HepG2 (cell line): ENCODE results near the gene SGMS1. TPM values are rescaled to one million over a fixed set of nuclear protein-coding genes. Genes with fewer than 3 reads are reported as not detected.
A peak's percentile ranks its signal among the peaks of the same experiment; 100 is the strongest.

ENCODE experiments used
- FOSL1 ChIP-seq: sonication (generic); formaldehyde crosslinking; IDR thresholded peaks from 2 replicates; pipeline ENCODE4 v1.9.0; 2021; ENCODE audit warnings: missing genetic modification reagents, borderline replicate concordance
- FOXA3 ChIP-seq: IDR thresholded peaks from 2 replicates; pipeline ENCODE4 v1.6.1; 2016; ENCODE audit warnings: missing genetic modification reagents, missing compliant biosample characterization
- FOXP4 ChIP-seq: sonication (generic); formaldehyde crosslinking; IDR thresholded peaks from 2 replicates; pipeline ENCODE4 v1.4.0; 2020; ENCODE audit warnings: missing genetic modification reagents
- HNF1A ChIP-seq, 2 experiments: sonication (generic) in 1 of 2; formaldehyde crosslinking in 1 of 2; IDR thresholded peaks; 2 replicates each; pipeline versions ENCODE4 v1.4.0 to v1.6.1; 2016 to 2020; ENCODE audit warnings: borderline replicate concordance in 1 of 2, low read depth in 1 of 2, mild to moderate bottlenecking in 1 of 2, missing genetic modification reagents in 1 of 2
- KLF16 ChIP-seq, 2 experiments: sonication (generic) in 1 of 2; formaldehyde crosslinking in 1 of 2; IDR thresholded peaks; 2 replicates each; pipeline versions ENCODE4 v1.6.1 to v1.8.0; 2016 to 2023; ENCODE audit warnings: missing genetic modification reagents in 2 of 2, missing compliant biosample characterization in 1 of 2
- NFIB ChIP-seq: sonication (generic); formaldehyde crosslinking; IDR thresholded peaks from 2 replicates; pipeline ENCODE4 v1.9.0; 2021; ENCODE audit warnings: missing genetic modification reagents, mild to moderate bottlenecking, borderline replicate concordance
- NFKB2 ChIP-seq: sonication (generic); formaldehyde crosslinking; IDR thresholded peaks from 2 replicates; pipeline ENCODE4 v1.4.0; 2020; ENCODE audit warnings: missing genetic modification reagents, borderline replicate concordance
- PITX1 ChIP-seq: sonication (generic); formaldehyde crosslinking; IDR thresholded peaks from 2 replicates; pipeline ENCODE4 v1.5.1; 2020; ENCODE audit warnings: mild to moderate bottlenecking, missing genetic modification reagents
- PRDM4 ChIP-seq: sonication (generic); formaldehyde crosslinking; IDR thresholded peaks from 2 replicates; pipeline ENCODE4 v1.9.0; 2021; ENCODE audit warnings: missing genetic modification reagents, borderline replicate concordance
- SATB2 ChIP-seq: sonication (generic); formaldehyde crosslinking; IDR thresholded peaks from 2 replicates; pipeline ENCODE4 v1.5.0; 2020; ENCODE audit warnings: missing genetic modification reagents
- SKIL ChIP-seq: sonication (generic); formaldehyde crosslinking; IDR thresholded peaks from 2 replicates; pipeline ENCODE4 v1.8.0; 2022; ENCODE audit warnings: missing genetic modification reagents, mild to moderate bottlenecking, moderate library complexity, borderline replicate concordance
- SMARCE1 ChIP-seq: fragments of 450-650 bp; IDR thresholded peaks from 2 replicates; pipeline ENCODE4 v1.6.1; 2017; ENCODE audit warnings: borderline replicate concordance
- ZBTB10 ChIP-seq: sonication (generic); formaldehyde crosslinking; IDR thresholded peaks from 2 replicates; pipeline ENCODE4 v1.4.0; 2020; ENCODE audit warnings: missing genetic modification reagents, borderline replicate concordance
- ZNF543 ChIP-seq: sonication (generic); formaldehyde crosslinking; IDR thresholded peaks from 2 replicates; pipeline ENCODE4 v1.4.0; 2020; ENCODE audit warnings: mild to moderate bottlenecking, missing genetic modification reagents
- ZNF550 ChIP-seq: sonication (generic); formaldehyde crosslinking; IDR thresholded peaks from 2 replicates; pipeline ENCODE4 v1.4.0; 2020; ENCODE audit warnings: mild to moderate bottlenecking, missing genetic modification reagents, borderline replicate concordance
- polyA plus RNA-seq, 8 experiments: library from polyadenylated mRNA; depleted of rRNA in 3 of 8; stranded (reverse) in 7 of 8; unstranded in 1 of 8; fragments of >200 nt; fragmentation: Illumina TruSeq in 4 of 8; extraction: Trizol in 4 of 8; gene quantifications; 2 replicates each; pipeline versions ENCODE4 v1.2.1 to v1.2.3, GENCODE V29; 2011 to 2016; ENCODE audit warnings: low read depth in 4 of 8, missing spikeins in 1 of 8, mixed read lengths in 1 of 8; ENCODE audit not compliant: insufficient read depth in 1 of 8
- total RNA-seq, 5 experiments: library from RNA; depleted of rRNA; stranded (reverse); fragments of >200 nt; fragmentation: Illumina TruSeq; extraction: Trizol; gene quantifications; 2 replicates each; pipeline ENCODE4 v1.2.3, GENCODE V29; 2016; ENCODE audit warnings: low read depth in 1 of 5

The SGMS1 gene
- total and polyA plus RNA-seq, 2 of the 13 experiments (the other 11 are each of a cell fraction or from before 2014, with no cell fraction given) = 6.5 to 15.1 TPM

- no peak for TF ChIP-seq ZBTB10 (CRISPR knock-in tag)
- TF ChIP-seq FOSL1 = peak; percentile 36; the same call in 1 of the 2 replicates
- no peak for TF ChIP-seq PRDM4 (CRISPR knock-in tag)
- TF ChIP-seq ZNF543 (CRISPR knock-in tag) = no peak
- TF ChIP-seq NFIB (CRISPR knock-in tag) = no peak
- TF ChIP-seq SATB2 (CRISPR knock-in tag) = peak; percentile 87
- no peak for TF ChIP-seq ZNF550 (CRISPR knock-in tag)
- peak; percentile 79 for TF ChIP-seq FOXP4 (CRISPR knock-in tag)
- TF ChIP-seq KLF16 (CRISPR knock-in tag; IDR thresholded peaks at IDR 0.05) = peak in 1 of 2 experiments; percentile 76; a peak in 1 of 4 replicates
- peak; percentile 96 for TF ChIP-seq FOXA3 (CRISPR knock-in tag)
- TF ChIP-seq PITX1 (CRISPR knock-in tag) = 0 out of 2 replicates have a peak, but pooled peaks have one; percentile 24
- TF ChIP-seq NFKB2 (CRISPR knock-in tag) = no peak
- TF ChIP-seq SKIL (CRISPR knock-in tag) = peak; percentile 54; the same call in 1 of the 2 replicates
- TF ChIP-seq SMARCE1 = no peak
- peak; percentile 36; the same call in 1 of the 2 replicates for TF ChIP-seq HNF1A (IDR thresholded peaks at IDR 0.05; ENCODE audit: low read depth)
- no peak for TF ChIP-seq HNF1A (CRISPR knock-in tag; IDR thresholded peaks at IDR 0.05; ENCODE audit: borderline replicate concordance)
Measured at GRCh38 chr10:50395271-50395670, 228.5 kb downstream of the SGMS1 start (continued).
